NCI-H2227 treated with DMSO at 0.1 percent for 48 hours (cell line): Measurements from ENCODE around the gene RBM12.

Experiments
- DNase-seq: peaks from one replicate; lab custom pipeline; 2025; lab: John Stamatoyannopoulos, UW

RBM12 gene

GRCh38 chr20:35657271-35657670, 7.4 kb downstream of the RBM12 start:
- DNase-seq: no peak

- DNase-seq: no peak
Observed at GRCh38 chr20:35654415-35654814, 10.3 kb downstream of the RBM12 start.

- no peak for DNase-seq
Observed at GRCh38 chr20:35653893-35654292, 10.8 kb downstream of the RBM12 start.

- DNase-seq: no peak
Observed at GRCh38 chr20:35653430-35653734, 11.3 kb downstream of the RBM12 start.

GRCh38 chr20:35652641-35653429, 11.9 kb downstream of the RBM12 start:
- no peak for DNase-seq

- no peak for DNase-seq
Observed at GRCh38 chr20:35651958-35652357, 12.7 kb downstream of the RBM12 start.

- DNase-seq: no peak
Observed at GRCh38 chr20:35650632-35651031, 14.1 kb downstream of the RBM12 start.

- no peak for DNase-seq
Observed at GRCh38 chr20:35648836-35649235, 15.9 kb downstream of the RBM12 start.

- DNase-seq: no peak
Observed at GRCh38 chr20:35644806-35645205, 19.9 kb downstream of the RBM12 start.

GRCh38 chr20:35643045-35643444, 21.7 kb downstream of the RBM12 start:
- DNase-seq: no peak

- no peak for DNase-seq
Observed at GRCh38 chr20:35641743-35642142, 23.0 kb downstream of the RBM12 start.

- no peak for DNase-seq
Observed at GRCh38 chr20:35640724-35641123, 24.0 kb downstream of the RBM12 start.

- DNase-seq: no peak
Observed at GRCh38 chr20:35638751-35639150, 25.9 kb downstream of the RBM12 start.

- no peak for DNase-seq
Observed at GRCh38 chr20:35637276-35637675, 27.4 kb downstream of the RBM12 start.

- DNase-seq: no peak
Observed at GRCh38 chr20:35636095-35636494, 28.6 kb downstream of the RBM12 start.

GRCh38 chr20:35635652-35636051, 29.0 kb downstream of the RBM12 start:
- no peak for DNase-seq

- no peak for DNase-seq
Observed at GRCh38 chr20:35632539-35633115, 32.1 kb downstream of the RBM12 start.

GRCh38 chr20:35630636-35631035, 34.1 kb downstream of the RBM12 start:
- DNase-seq: no peak

GRCh38 chr20:35629427-35630145, 35.1 kb downstream of the RBM12 start:
- no peak for DNase-seq

- no peak for DNase-seq
Observed at GRCh38 chr20:35627121-35627520, 37.6 kb downstream of the RBM12 start.

- no peak for DNase-seq
Observed at GRCh38 chr20:35626386-35627001, 38.2 kb downstream of the RBM12 start.

- no peak for DNase-seq
Observed at GRCh38 chr20:35625584-35626385, 38.9 kb downstream of the RBM12 start.
